Pericardium fibroblast (primary cell): ENCODE measurements around the gene NEURL1B. TPM values are rescaled to one million over a fixed set of nuclear protein-coding genes. Genes with fewer than 3 reads are reported as not detected.

ENCODE experiments used
- total RNA-seq: library from RNA; depleted of rRNA; stranded (reverse); fragments of >200 nt; gene quantifications from 2 replicates; pipeline ENCODE4 v1.2.3, GENCODE V29; 2015

NEURL1B gene, protein sequence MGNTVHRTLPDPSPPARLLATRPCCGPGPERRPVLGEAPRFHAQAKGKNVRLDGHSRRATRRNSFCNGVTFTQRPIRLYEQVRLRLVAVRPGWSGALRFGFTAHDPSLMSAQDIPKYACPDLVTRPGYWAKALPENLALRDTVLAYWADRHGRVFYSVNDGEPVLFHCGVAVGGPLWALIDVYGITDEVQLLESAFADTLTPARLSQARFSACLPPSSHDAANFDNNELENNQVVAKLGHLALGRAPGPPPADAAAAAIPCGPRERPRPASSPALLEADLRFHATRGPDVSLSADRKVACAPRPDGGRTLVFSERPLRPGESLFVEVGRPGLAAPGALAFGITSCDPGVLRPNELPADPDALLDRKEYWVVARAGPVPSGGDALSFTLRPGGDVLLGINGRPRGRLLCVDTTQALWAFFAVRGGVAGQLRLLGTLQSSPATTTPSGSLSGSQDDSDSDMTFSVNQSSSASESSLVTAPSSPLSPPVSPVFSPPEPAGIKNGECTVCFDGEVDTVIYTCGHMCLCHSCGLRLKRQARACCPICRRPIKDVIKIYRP
- 1.5 and 17.2 TPM in 2 replicates for total RNA-seq

GRCh38 chr5:172640822-172641358, at the start of gene NEURL1B:
TSS of gene NEURL1B (plus strand) at chr5:172641263. CDS start at chr5:172641407, 144 bp downstream.

Other genes with a start within 250 kb of the NEURL1B start
- 43.5 and 59.2 TPM in 2 replicates for gene SH3PXD2B, start 186.7 kb upstream of the NEURL1B start, total RNA-seq
- 278 and 516 TPM in 2 replicates for gene DUSP1, start 129.9 kb downstream of the NEURL1B start, total RNA-seq
- gene ERGIC1, start 193.0 kb downstream of the NEURL1B start, total RNA-seq: 149 and 156 TPM in 2 replicates